HEK293T (cell line): ENCODE data around the gene WWOX.

Experiments
- CTCF ChIA-PET: fragments of 350-600 bp; formaldehyde crosslinking; extraction: SDS; loops from one replicate; lab custom pipeline; 2021; ENCODE audit warnings: antibody characterized with exemption, inconsistent platforms; lab: Yijun Ruan, JAX
- POLR2A ChIA-PET: fragments of 350-600 bp; formaldehyde crosslinking; extraction: SDS; loops from one replicate; lab custom pipeline; 2020; ENCODE audit warnings: antibody characterized with exemption, inconsistent platforms; lab: Yijun Ruan, JAX
- DNase-seq: peaks from one replicate; pipeline ENCODE4 v3.0.0; 2012; ENCODE audit warnings: mixed read lengths; ENCODE audit errors: extremely low spot score
- ARNT ChIP-seq: fragments of 450-650 bp; IDR thresholded peaks from 2 replicates; pipeline ENCODE4 v1.6.1; 2017; ENCODE audit warnings: mild to moderate bottlenecking
- BHLHE40 ChIP-seq: fragments of 450-650 bp; IDR thresholded peaks from 2 replicates; pipeline ENCODE4 v1.6.1; 2016; ENCODE audit warnings: mild to moderate bottlenecking, moderate library complexity, borderline replicate concordance
- CTBP1 ChIP-seq: fragments of 450-650 bp; IDR thresholded peaks from 2 replicates; pipeline ENCODE4 v1.6.1; 2016; ENCODE audit warnings: borderline replicate concordance
- ELF4 ChIP-seq: fragments of 450-650 bp; IDR thresholded peaks from 2 replicates; pipeline ENCODE4 v1.6.1; 2017; ENCODE audit warnings: antibody characterized with exemption
- FOXA1 ChIP-seq: fragments of 450-650 bp; IDR thresholded peaks from 2 replicates; pipeline ENCODE4 v1.6.1; 2016; ENCODE audit warnings: mild to moderate bottlenecking
- FOXK2 ChIP-seq: fragments of 450-650 bp; IDR thresholded peaks from 2 replicates; pipeline ENCODE4 v1.6.1; 2016; ENCODE audit warnings: mild to moderate bottlenecking
- FOXM1 ChIP-seq: fragments of 450-650 bp; IDR thresholded peaks from 2 replicates; pipeline ENCODE4 v1.6.1; 2017; ENCODE audit warnings: mild to moderate bottlenecking, borderline replicate concordance
- HDGF ChIP-seq: fragments of 450-650 bp; IDR thresholded peaks from 2 replicates; pipeline ENCODE4 v1.6.1; 2017; ENCODE audit warnings: antibody characterized with exemption, borderline replicate concordance
- L3MBTL2 ChIP-seq: fragments of 450-650 bp; conservative IDR thresholded peaks from 2 replicates; pipeline ENCODE4 v1.6.1; 2016; ENCODE audit warnings: mild to moderate bottlenecking
- LEF1 ChIP-seq: fragments of 450-650 bp; IDR thresholded peaks from 2 replicates; pipeline ENCODE4 v1.6.1; 2017; ENCODE audit warnings: mild to moderate bottlenecking, borderline replicate concordance
- NFRKB ChIP-seq: fragments of 450-650 bp; IDR thresholded peaks from 2 replicates; pipeline ENCODE4 v1.6.1; 2016; ENCODE audit warnings: mild to moderate bottlenecking, moderate library complexity
- PKNOX1 ChIP-seq: fragments of 450-650 bp; IDR thresholded peaks from 2 replicates; pipeline ENCODE4 v1.6.1; 2016
- SP1 ChIP-seq: fragments of 450-650 bp; IDR thresholded peaks from 2 replicates; pipeline ENCODE4 v1.6.1; 2017
- SUZ12 ChIP-seq: fragments of 450-650 bp; IDR thresholded peaks from 2 replicates; pipeline ENCODE4 v1.6.1; 2016; ENCODE audit warnings: mild to moderate bottlenecking
- TARDBP ChIP-seq: fragments of 450-650 bp; IDR thresholded peaks from 2 replicates; pipeline ENCODE4 v1.6.1; 2016
- ZNF384 ChIP-seq: fragments of 450-650 bp; IDR thresholded peaks from 2 replicates; pipeline ENCODE4 v1.6.1; 2016

Gene WWOX

DNA sequence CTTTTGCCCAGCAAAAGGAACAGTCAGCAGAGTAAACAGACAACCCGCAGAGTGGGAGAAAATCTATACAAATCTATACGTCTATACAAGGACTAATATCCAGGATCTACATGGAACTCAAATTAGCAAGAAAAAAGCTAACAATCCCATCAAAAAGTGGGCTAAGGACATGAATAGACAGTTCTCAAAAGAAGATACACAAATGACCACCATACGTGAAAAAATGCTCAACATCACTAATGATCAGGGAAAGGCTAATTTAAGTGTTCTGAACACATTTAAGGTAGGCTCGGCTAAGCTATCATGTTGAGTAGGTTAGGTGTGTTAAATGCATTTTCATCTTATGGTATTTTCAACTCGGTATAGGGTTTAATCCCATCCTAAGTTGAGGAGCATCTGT lies 598.0 kb downstream of the WWOX start:
- ChIA-PET POLR2A (no interaction called here), CTCF (no interaction called here)
- TF ChIP-seq FOXK2 (no peak), SP1 (no peak), PKNOX1 (no peak), ELF4 (no peak), BHLHE40 (no peak), HDGF (no peak), NFRKB (no peak)

GRCh38 chr16:78703936-78704335 lies 604.5 kb downstream of the WWOX start:
- TF ChIP-seq TARDBP (no peak), FOXA1 (no peak), SP1 (no peak), FOXM1 (no peak), ELF4 (no peak), ARNT (no peak), ZNF384 (no peak), FOXK2 (no peak), LEF1 (no peak)
- ChIA-PET CTCF (no interaction called here), POLR2A (no interaction called here)
- no peak for DNase-seq

More for the DNA sequence above, 598.0 kb downstream of the WWOX start:
- DNase-seq, result no peak

DNA sequence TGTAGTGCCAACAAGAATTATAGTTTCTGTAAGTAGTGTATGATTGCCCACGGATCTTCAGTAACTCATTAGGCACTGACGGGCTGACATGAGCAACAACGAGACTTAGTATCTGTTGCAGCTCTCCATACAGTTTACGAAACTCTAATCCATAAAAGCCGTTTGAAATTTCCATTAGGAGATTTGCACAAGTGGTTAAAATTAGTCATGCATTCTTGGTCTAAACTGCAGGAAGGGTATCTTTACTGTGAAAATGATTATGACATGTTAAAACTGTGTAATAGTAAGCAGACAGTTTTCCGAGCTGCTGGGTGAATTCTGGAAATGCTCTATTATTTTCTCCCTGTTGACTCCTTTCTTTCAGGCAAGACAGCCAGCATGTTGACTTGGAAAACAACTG lies 605.0 kb downstream of the WWOX start:
- ChIA-PET POLR2A (no interaction called here), CTCF (no interaction called here)
- no peak for DNase-seq

GRCh38 chr16:78705694-78706093 lies 606.2 kb downstream of the WWOX start:
- CTCF ChIA-PET, result interaction anchor here (0.6 kb wide), 1 partner anchor 22 kb away, joined by 3 read pairs; no protein-coding TSS in a partner anchor
- DNase-seq, result no peak
- TF ChIP-seq SUZ12 (no peak), ZNF384 (0 out of 2 replicates have a peak, but pooled peaks have one; percentile 36), BHLHE40 (no peak)
- POLR2A ChIA-PET, result interaction anchor here (0.6 kb wide), 1 partner anchor 45 kb away, joined by 3 read pairs; no protein-coding TSS in a partner anchor

More for the DNA sequence above, 605.0 kb downstream of the WWOX start:
- TF ChIP-seq BHLHE40, result no peak
- no peak for TF ChIP-seq NFRKB
- no peak for TF ChIP-seq PKNOX1
- TF ChIP-seq FOXK2, result no peak
- TF ChIP-seq CTBP1, result no peak
- TF ChIP-seq SP1, result no peak
- no peak for TF ChIP-seq ELF4
- TF ChIP-seq ZNF384, result no peak
- TF ChIP-seq HDGF, result no peak
- TF ChIP-seq FOXM1, result no peak
- no peak for TF ChIP-seq SUZ12
- TF ChIP-seq LEF1, result no peak
- TF ChIP-seq ARNT, result no peak
- TF ChIP-seq TARDBP, result no peak

DNA sequence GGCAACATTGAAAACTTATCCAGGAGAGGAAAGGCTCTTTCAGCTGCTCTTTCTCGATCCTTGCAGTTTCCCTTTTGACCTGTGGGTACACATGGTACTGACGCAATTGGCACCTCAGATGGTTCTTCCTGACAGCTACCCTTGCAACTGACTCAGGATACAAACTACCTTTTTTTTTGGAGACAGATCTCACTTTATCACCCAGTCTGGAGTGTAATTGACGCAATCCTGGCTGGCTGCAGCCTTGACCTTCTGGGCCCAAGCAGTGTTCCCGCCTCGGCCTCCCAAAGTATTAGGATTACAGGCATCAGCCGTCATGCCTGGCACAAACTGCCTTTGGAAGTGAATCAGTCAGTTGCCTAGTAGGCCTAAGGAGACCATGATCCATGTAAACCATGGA lies 607.2 kb downstream of the WWOX start:
- no peak for DNase-seq
- no peak for TF ChIP-seq L3MBTL2
- TF ChIP-seq ELF4, result no peak
- TF ChIP-seq PKNOX1, result no peak
- TF ChIP-seq ZNF384, result no peak
- TF ChIP-seq FOXM1, result no peak
- TF ChIP-seq SP1, result no peak
- TF ChIP-seq CTBP1, result no peak
- ChIA-PET CTCF (no interaction called here), POLR2A (no interaction called here)

DNA sequence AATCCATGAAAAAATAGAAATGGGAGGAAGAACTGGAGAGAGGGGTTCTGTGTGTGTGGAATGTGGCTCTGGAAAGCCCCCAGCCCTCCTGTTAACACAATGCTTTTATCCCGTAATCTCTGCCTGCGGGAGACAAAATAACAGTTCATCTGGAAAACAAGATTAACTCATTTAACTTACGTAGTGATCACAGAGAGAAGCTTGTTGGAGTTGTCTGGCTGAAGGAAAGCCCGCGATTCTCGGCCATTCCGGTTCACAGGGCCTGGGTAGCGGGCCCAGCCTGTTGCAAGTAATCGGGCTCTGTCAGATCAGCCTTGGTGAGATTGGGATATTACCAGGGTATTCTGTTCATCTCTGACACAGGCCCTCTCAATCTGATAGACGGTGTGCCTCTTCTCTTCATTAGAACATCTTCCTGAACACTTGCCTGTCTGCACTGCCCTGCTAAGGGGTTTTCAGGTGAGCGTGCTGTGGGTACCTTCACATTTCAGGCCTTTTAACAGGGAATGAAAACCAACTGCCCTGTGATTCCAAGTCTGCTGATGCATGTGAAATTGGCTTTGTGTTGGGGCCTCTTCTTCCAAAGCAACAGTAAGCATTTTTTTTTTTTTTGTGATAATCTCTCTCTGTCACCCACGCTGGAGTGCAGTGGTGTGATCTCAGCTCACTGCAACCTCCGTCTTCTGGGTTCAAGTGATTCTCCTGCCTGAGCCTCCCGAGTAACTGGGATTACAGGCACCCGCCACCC lies 609.9 kb downstream of the WWOX start:
- no peak for DNase-seq
- POLR2A ChIA-PET, result no interaction called here
- CTCF ChIA-PET, result interaction anchor here (0.6 kb wide), 1 partner anchor 169 kb away, joined by 6 read pairs; no protein-coding TSS in a partner anchor
- TF ChIP-seq SP1, result no peak
- no peak for TF ChIP-seq ARNT
- TF ChIP-seq L3MBTL2, result no peak
- TF ChIP-seq BHLHE40, result no peak
- TF ChIP-seq PKNOX1, result no peak
- TF ChIP-seq FOXK2, result no peak
- no peak for TF ChIP-seq HDGF
- TF ChIP-seq ZNF384, result no peak
- TF ChIP-seq FOXM1, result no peak
- TF ChIP-seq NFRKB, result no peak
- TF ChIP-seq CTBP1, result no peak
- TF ChIP-seq SUZ12, result no peak
- TF ChIP-seq LEF1, result no peak
- no peak for TF ChIP-seq FOXA1
- TF ChIP-seq ELF4, result no peak
- TF ChIP-seq TARDBP, result no peak
